Smooth muscle cell (in vitro differentiated cells): ENCODE data around the gene TTLL6. TPM values are rescaled to one million over a fixed set of nuclear protein-coding genes. Genes with fewer than 3 reads are reported as not detected.

Source experiments
- DNase-seq: peaks from one replicate; lab custom pipeline; 2025; ENCODE audit not compliant: unreplicated experiment; lab: John Stamatoyannopoulos, UW
- H2AFZ ChIP-seq: fragments of 200-600 bp; sonication (generic); 2 replicates; pipeline ENCODE4 v1.6.0; 2016; ENCODE audit warnings: antibody characterized with exemption, low read depth, mild to moderate bottlenecking
- H3F3A ChIP-seq: fragments of 200-600 bp; sonication (generic); 2 replicates; pipeline ENCODE4 v1.6.0; 2017; ENCODE audit warnings: antibody characterized with exemption, low read depth
- H3K27ac ChIP-seq: fragments of 200-600 bp; sonication (generic); 2 replicates; pipeline ENCODE4 v1.5.1; 2016; ENCODE audit warnings: low read depth, mild to moderate bottlenecking
- H3K27me3 ChIP-seq: fragments of 200-600 bp; sonication (generic); 2 replicates; pipeline ENCODE4 v1.6.1; 2016; ENCODE audit warnings: low read depth, mild to moderate bottlenecking
- H3K36me3 ChIP-seq: fragments of 200-600 bp; sonication (generic); 2 replicates; pipeline ENCODE4 v1.5.1; 2016; ENCODE audit warnings: low read depth
- H3K4me1 ChIP-seq: fragments of 200-600 bp; sonication (generic); 2 replicates; pipeline ENCODE4 v1.5.1; 2016; ENCODE audit warnings: low read depth
- H3K4me2 ChIP-seq: fragments of 200-600 bp; sonication (generic); 2 replicates; pipeline ENCODE4 v1.6.0; 2016; ENCODE audit warnings: mild to moderate bottlenecking
- H3K4me3 ChIP-seq: fragments of 200-600 bp; sonication (generic); 2 replicates; pipeline ENCODE4 v1.5.1; 2016; ENCODE audit warnings: mild to moderate bottlenecking
- H3K79me2 ChIP-seq: fragments of 200-600 bp; sonication (generic); 2 replicates; pipeline ENCODE4 v1.6.0; 2016; ENCODE audit warnings: low read depth, mild to moderate bottlenecking
- H3K9ac ChIP-seq: fragments of 200-600 bp; sonication (generic); 2 replicates; pipeline ENCODE4 v1.6.0; 2016; ENCODE audit warnings: low read depth
- H3K9me3 ChIP-seq: fragments of 200-600 bp; sonication (generic); replicated peaks from 2 replicates; pipeline ENCODE4 v1.5.1; 2016; ENCODE audit warnings: low read depth
- H4K20me1 ChIP-seq: fragments of 200-600 bp; sonication (generic); 2 replicates; pipeline ENCODE4 v1.6.0; 2016; ENCODE audit warnings: low read depth
- CTCF ChIP-seq: fragments of 200-600 bp; sonication (generic); IDR thresholded peaks from 2 replicates; pipeline ENCODE4 v1.5.1; 2017; ENCODE audit warnings: borderline replicate concordance, mild to moderate bottlenecking, antibody characterized with exemption; ENCODE audit not compliant: insufficient read depth, poor library complexity, severe bottlenecking
- WGBS: methylation state at CpG from one replicate; pipeline ENCODE4 v1.1.7; 2016; ENCODE audit warnings: low lambda C conversion rate; 5-methylcytosine and 5-hydroxymethylcytosine counted together
- polyA plus RNA-seq: library from polyadenylated mRNA; unstranded; fragments of >200 nt; fragmentation: Nextera tagmentation; extraction: Ambion mirVana; gene quantifications from 2 replicates; pipeline ENCODE4 v1.2.1, GENCODE V29; 2016
- total RNA-seq: library from RNA; depleted of rRNA; stranded (reverse); fragments of >200 nt; gene quantifications from 2 replicates; pipeline ENCODE4 v1.2.3, GENCODE V29; 2014

Gene TTLL6
- total and polyA plus RNA-seq, 2 experiments from 2014 or later = 0.41 TPM; not detected in 1

GRCh38 chr17:48835971-48836370 lies 18.9 kb upstream of the TTLL6 start:
- Histone ChIP-seq H3K79me2 (peaks cover 75% of the 10 kb centered on the region), H3F3A (no peaks in the 10 kb centered on the region), H3K4me1 (peaks cover 6% of the 10 kb centered on the region), H3K36me3 (no peaks in the 10 kb centered on the region), H3K27me3 (no peaks in the 10 kb centered on the region), H3K4me2 (no peak overlapping the region), H3K9me3 (no peaks in the 10 kb centered on the region), H3K4me3 (no peak overlapping the region), H3K27ac (no peak overlapping the region), H2AFZ (no peak overlapping the region), H3K9ac (no peak overlapping the region), H4K20me1 (peaks cover 89% of the 10 kb centered on the region)
- no peak for DNase-seq
- 98% methylated on average over 2 of the region's 2 CpGs for WGBS
- TF ChIP-seq CTCF = no peak

GRCh38 chr17:48834973-48835372 lies 17.9 kb upstream of the TTLL6 start:
- 88% methylated on average over 2 of the region's 2 CpGs for WGBS
- Histone ChIP-seq H3K4me3 (no peak overlapping the region), H3K27me3 (no peaks in the 10 kb centered on the region), H4K20me1 (peaks cover 79% of the 10 kb centered on the region), H3K36me3 (no peaks in the 10 kb centered on the region), H3F3A (no peaks in the 10 kb centered on the region), H3K27ac (no peak overlapping the region), H3K9me3 (no peaks in the 10 kb centered on the region), H3K79me2 (peaks cover 75% of the 10 kb centered on the region), H3K9ac (no peak overlapping the region), H2AFZ (no peak overlapping the region), H3K4me2 (no peak overlapping the region), H3K4me1 (no peaks in the 10 kb centered on the region)
- TF ChIP-seq CTCF = no peak
- no peak for DNase-seq

- no peak for DNase-seq
- Histone ChIP-seq H3K4me3 (peak overlapping the region; percentile 63), H3K79me2 (peaks cover 52% of the 10 kb centered on the region), H3F3A (no peaks in the 10 kb centered on the region), H3K4me1 (no peaks in the 10 kb centered on the region), H2AFZ (peak overlapping the region; percentile 75), H3K36me3 (no peaks in the 10 kb centered on the region), H3K27me3 (no peaks in the 10 kb centered on the region), H3K9me3 (no peaks in the 10 kb centered on the region), H3K27ac (peak overlapping the region; percentile 59), H3K9ac (peak overlapping the region; percentile 89), H4K20me1 (peaks cover 46% of the 10 kb centered on the region), H3K4me2 (peak overlapping the region; percentile 83)
- 4% methylated on average over 8 of the region's 8 CpGs for WGBS
- no peak for TF ChIP-seq CTCF
Observed at GRCh38 chr17:48831549-48831883, 14.5 kb upstream of the TTLL6 start.

GRCh38 chr17:48830840-48831548 lies 14.0 kb upstream of the TTLL6 start, which contains the start of gene CALCOCO2:
Gene CALCOCO2, plus strand, starts transcription at chr17:48831035. Its CDS starts 10,673 bp downstream, at chr17:48841708.
- peak within 1 kb of the TSS; percentile 75 for H2AFZ ChIP-seq

More at GRCh38 chr17:48830840-48831548, 14.0 kb upstream of the TTLL6 start, which contains the start of gene CALCOCO2:
- DNase-seq = peak; percentile 63
- no peaks in the 10 kb centered on the region for H3K4me1 ChIP-seq
- H3K4me2 ChIP-seq = peak within 1 kb of the TSS; percentile 83
- no peaks in the 10 kb centered on the region for H3K9me3 ChIP-seq
- WGBS = 2% methylated on average over 39 of the region's 48 CpGs
- peaks cover 41% of the 10 kb centered on the region for H4K20me1 ChIP-seq
- no peaks in the 10 kb centered on the region for H3K36me3 ChIP-seq
- no peaks in the 10 kb centered on the region for H3K27me3 ChIP-seq
- peak within 1 kb of the TSS; percentile 89 for H3K9ac ChIP-seq
- no peak for TF ChIP-seq CTCF
- H3K4me3 ChIP-seq = peak within 1 kb of the TSS; percentile 63
- no peaks in the 10 kb centered on the region for H3F3A ChIP-seq
- peaks cover 46% of the 10 kb centered on the region for H3K79me2 ChIP-seq
- peak within 1 kb of the TSS; percentile 59 for H3K27ac ChIP-seq
